HG02610 (cell line): ENCODE data around the gene MDFI.

Experiments used
- ATAC-seq: cut with Tn5 transposase; IDR thresholded peaks from one replicate; pipeline ENCODE4 v1.9.1; 2021; ENCODE audit warnings: mild to moderate bottlenecking, moderate library complexity; ENCODE audit not compliant: unreplicated experiment

Gene MDFI

GRCh38 chr6:41700463-41701347 is 62.4 kb downstream of the MDFI start:
- no peak for ATAC-seq

- no peak for ATAC-seq
Measured at GRCh38 chr6:41702089-41702745, 63.9 kb downstream of the MDFI start.

- no peak for ATAC-seq
Measured at GRCh38 chr6:41702771-41703494, 64.7 kb downstream of the MDFI start.
